ENCODE results near the gene PCSK9. TPM values are rescaled to one million over a fixed set of nuclear protein-coding genes. Genes with fewer than 3 reads are reported as not detected.
"Not testable (repeated sequence)": the region's sequence is repeated elsewhere in the genome, so short reads cannot be mapped to it uniquely, and the experiment has no call there.

PCSK9 gene
- total and polyA plus RNA-seq, 9 of the 15 experiments (the other 6 are each of a cell fraction or from before 2014, with no cell fraction given): 3.2 to 58.6 (median 24.7) TPM

DNA sequence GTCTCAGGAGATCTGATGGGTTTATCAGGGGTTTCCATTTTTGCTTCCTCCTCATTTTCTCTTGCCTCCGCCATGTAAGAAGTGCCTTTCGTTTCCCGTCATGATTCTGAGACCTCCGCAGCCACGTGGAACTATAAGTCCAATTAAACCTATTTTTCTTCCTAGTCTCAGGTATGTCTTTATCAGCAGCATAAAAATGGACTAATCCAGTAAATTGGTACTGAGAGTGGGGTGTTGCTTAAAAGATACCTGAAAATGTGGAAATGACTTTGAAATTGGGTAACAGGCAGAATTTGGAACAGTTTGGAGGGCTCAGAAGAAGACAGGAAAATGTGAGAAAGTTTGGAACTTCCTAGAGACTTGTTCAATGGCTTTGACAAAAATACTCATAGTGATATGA, 8.2 kb upstream of the PCSK9 start:
- H3K9me3 ChIP-seq (replicated peaks; ENCODE audit: control insufficient read depth, insufficient read depth, low read depth, low read length); H3K4me3 ChIP-seq; DNase-seq (ENCODE audit: extremely low read depth in 1 of 4, low spot score in 3 of 4); H3K4me2 ChIP-seq (ENCODE audit: insufficient read depth, low read length); H4K20me1 ChIP-seq (replicated peaks; ENCODE audit: control insufficient read depth, insufficient read depth, low read length); BruUV-seq (replicated peaks); H3K9ac ChIP-seq (ENCODE audit: insufficient read depth in 1 of 2, low read depth in 2 of 2, low read length in 2 of 2); FAIRE-seq; H3K27ac ChIP-seq (ENCODE audit: extremely low read depth, low read depth, low read length); POLR2A ChIA-PET; H3K27me3 ChIP-seq (ENCODE audit: control insufficient read depth in 2 of 2, insufficient read depth in 2 of 2, low read length in 2 of 2); ATAC-seq; intact Hi-C loops (cut with micrococcal nuclease); in situ Hi-C loops (cut with MboI); H2AFZ ChIP-seq (ENCODE audit: low read depth, low read length); CTCF ChIA-PET (ENCODE audit: low intra/inter-chr PET ratio); H3K79me2 ChIP-seq (ENCODE audit: control insufficient read depth, insufficient read depth, low read length); H3K9me1 ChIP-seq (ENCODE audit: control insufficient read depth, insufficient read depth, low read length); H3K4me1 ChIP-seq (replicated peaks in 1 of 2; ENCODE audit: control insufficient read depth in 2 of 2, insufficient read depth in 2 of 2, low read length in 2 of 2); H3K36me3 ChIP-seq (ENCODE audit: control insufficient read depth, insufficient read depth, low read length): not testable (repeated sequence)
- TF ChIP-seq ZNF707 (CRISPR knock-in tag; conservative IDR thresholded peaks at IDR 0.05): peak; percentile 82
- 80% methylated on average over 5 of the region's 5 CpGs for WGBS (ENCODE audit: insufficient coverage, low coverage, missing lambda C conversion rate)

DNA sequence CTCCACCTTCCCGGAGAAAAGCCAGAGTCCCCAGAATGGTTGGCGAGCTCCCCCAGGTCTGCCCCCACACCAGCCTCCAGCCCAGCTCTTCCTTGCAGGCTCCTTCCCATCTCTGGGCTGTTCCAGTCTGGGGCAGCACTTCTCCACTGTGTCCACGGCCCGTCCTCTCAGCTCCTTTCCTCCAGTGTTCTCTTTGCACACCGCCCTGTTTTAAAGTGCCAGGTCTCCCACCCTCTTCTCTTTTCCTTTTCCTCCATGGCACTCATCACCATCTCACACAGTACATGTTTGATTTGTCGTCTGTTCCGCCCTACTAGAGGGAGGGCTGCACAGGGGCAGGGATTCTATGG, 6.1 kb upstream of the PCSK9 start:
- H3K9me1 ChIP-seq (ENCODE audit: control insufficient read depth, insufficient read depth, low read length): no peaks in the 10 kb centered on the region
- BruUV-seq (replicated peaks): no TSS peak
- H2AFZ ChIP-seq (ENCODE audit: low read depth, low read length): no peak overlapping the region; the same call in 1 of the 2 replicates
- DNase-seq (ENCODE audit: extremely low read depth in 1 of 4, low spot score in 3 of 4): no peak
- H3K27ac ChIP-seq (ENCODE audit: extremely low read depth, low read depth, low read length): no peak overlapping the region
- H3K79me2 ChIP-seq (ENCODE audit: control insufficient read depth, insufficient read depth, low read length): no peaks in the 10 kb centered on the region
- 38% methylated on average over 7 of the region's 7 CpGs for WGBS (ENCODE audit: insufficient coverage, low coverage, missing lambda C conversion rate)
- FAIRE-seq: no peak
- H3K36me3 ChIP-seq (ENCODE audit: control insufficient read depth, insufficient read depth, low read length): no peaks in the 10 kb centered on the region
- ChIA-PET POLR2A (interaction anchor here (0.6 to 1.7 kb wide), 2 partner anchors 33 to 536 kb away, joined by 3 to 6 read pairs; no protein-coding TSS in a partner anchor), CTCF (ENCODE audit: low intra/inter-chr PET ratio) (no interaction called here)
- no peak for TF ChIP-seq TAF1 (IDR thresholded peaks at IDR 0.05; ENCODE audit: control insufficient read depth, extremely low read depth, insufficient read depth, low read length, severe bottlenecking)
- no peak for TF ChIP-seq SUPT5H (IDR thresholded peaks at IDR 0.05)
- TF ChIP-seq CEBPG (CRISPR knock-in tag; IDR thresholded peaks at IDR 0.05): no peak
- no peak for TF ChIP-seq CEBPG (tag; conservative IDR thresholded peaks at IDR 0.05 in 1 of 2, IDR thresholded peaks at IDR 0.05 in 1 of 2)
- TF ChIP-seq SMAD3 (CRISPR knock-in tag; conservative IDR thresholded peaks at IDR 0.05): no peak
- no peak for TF ChIP-seq ZNF695 (CRISPR knock-in tag; IDR thresholded peaks at IDR 0.05)
- TF ChIP-seq TBL1XR1 (IDR thresholded peaks at IDR 0.05; ENCODE audit: low read length in 2 of 2): no peak
- no peak for TF ChIP-seq BRD9 (IDR thresholded peaks at IDR 0.05; ENCODE audit: low read depth, partially characterized antibody)
- no peak for TF ChIP-seq FOXJ3 (CRISPR knock-in tag; IDR thresholded peaks at IDR 0.05)
- no peak for TF ChIP-seq SREBF2 (CRISPR knock-in tag; IDR thresholded peaks at IDR 0.05)
- TF ChIP-seq NONO (IDR thresholded peaks at IDR 0.05; ENCODE audit: low read depth in 2 of 2, low read length in 1 of 2): no peak
- no peak for TF ChIP-seq ZBTB7A (IDR thresholded peaks at IDR 0.05; ENCODE audit: borderline replicate concordance, control insufficient read depth, low read depth, low read length)
- TF ChIP-seq ZNF134 (CRISPR knock-in tag; conservative IDR thresholded peaks at IDR 0.05): no peak
- no peak for TF ChIP-seq MEF2D (tag; conservative IDR thresholded peaks at IDR 0.05; ENCODE audit: low read depth)
- TF ChIP-seq NR2C2 (CRISPR knock-in tag; IDR thresholded peaks at IDR 0.05): no peak
- TF ChIP-seq NR2C2 (tag; IDR thresholded peaks at IDR 0.05): no peak
- TF ChIP-seq ZNF384 (IDR thresholded peaks at IDR 0.05; ENCODE audit: low read depth, low read length): no peak
- intact Hi-C loops (cut with micrococcal nuclease): no loop called here
- ATAC-seq: no peak; the same call in 2 of the 3 replicates
- H3K4me1 ChIP-seq (replicated peaks in 1 of 2; ENCODE audit: control insufficient read depth in 2 of 2, insufficient read depth in 2 of 2, low read length in 2 of 2): peaks cover 6 to 20% of the 10 kb centered on the region in 2 experiments; a peak in 4 of 5 replicates
- no peak overlapping the region for H3K4me3 ChIP-seq
- no peak overlapping the region for H3K9ac ChIP-seq (ENCODE audit: insufficient read depth in 1 of 2, low read depth in 2 of 2, low read length in 2 of 2)
- in situ Hi-C loops (cut with MboI): no loop called here
- H3K9me3 ChIP-seq (replicated peaks; ENCODE audit: control insufficient read depth, insufficient read depth, low read depth, low read length): no peaks in the 10 kb centered on the region
- no peaks in the 10 kb centered on the region for H3K27me3 ChIP-seq (ENCODE audit: control insufficient read depth in 2 of 2, insufficient read depth in 2 of 2, low read length in 2 of 2)
- no peak overlapping the region for H3K4me2 ChIP-seq (ENCODE audit: insufficient read depth, low read length)
- no peaks in the 10 kb centered on the region for H4K20me1 ChIP-seq (replicated peaks; ENCODE audit: control insufficient read depth, insufficient read depth, low read length)
